Astrocyte of the cerebellum (primary cell): ENCODE results near the gene RECK.

Source experiments
- DNase-seq: peaks from one replicate; pipeline ENCODE4 v3.0.0-alpha.2; 2011; ENCODE audit warnings: low read depth
- H3K4me3 ChIP-seq: 2 replicates; pipeline ENCODE4 v1.5.1; 2011; ENCODE audit warnings: mild to moderate bottlenecking, low read depth, low read length, moderate library complexity
- in situ Hi-C: cut with HindIII; loops from 2 replicates; pipeline ENCODE4 v1.10.0; 2017; ENCODE audit warnings: low sequenced_read_pairs
- TF ChIP-seq, protein P1 (sequence below): IDR thresholded peaks from 2 replicates; pipeline ENCODE4 v1.5.1; 2012; ENCODE audit warnings: low read length, low read depth, moderate library complexity, mild to moderate bottlenecking; ENCODE audit errors: missing control alignments

Gene RECK

DNA sequence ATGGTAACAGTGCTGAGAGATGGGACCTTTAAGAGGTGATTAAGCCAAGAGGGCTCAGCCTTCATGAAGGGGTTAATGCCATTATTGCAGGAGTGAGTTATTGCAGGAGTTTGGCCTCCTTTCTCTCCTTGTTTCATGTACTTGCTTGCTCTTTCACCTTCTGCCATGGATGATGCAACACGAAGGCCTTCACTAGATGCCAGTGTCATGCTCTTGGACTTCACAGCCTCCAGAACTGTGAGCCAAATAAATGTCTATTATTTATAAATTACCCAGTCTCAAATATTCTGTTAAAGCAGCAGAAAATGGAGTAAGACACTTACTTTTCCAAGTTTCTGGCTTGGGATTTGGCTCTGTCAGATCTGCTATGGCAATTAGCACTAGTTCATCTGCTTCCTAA lies 38.4 kb upstream of the RECK start:
- DNase-seq: no peak
- H3K4me3 ChIP-seq: no peak overlapping the region
- TF ChIP-seq, protein P1, sequence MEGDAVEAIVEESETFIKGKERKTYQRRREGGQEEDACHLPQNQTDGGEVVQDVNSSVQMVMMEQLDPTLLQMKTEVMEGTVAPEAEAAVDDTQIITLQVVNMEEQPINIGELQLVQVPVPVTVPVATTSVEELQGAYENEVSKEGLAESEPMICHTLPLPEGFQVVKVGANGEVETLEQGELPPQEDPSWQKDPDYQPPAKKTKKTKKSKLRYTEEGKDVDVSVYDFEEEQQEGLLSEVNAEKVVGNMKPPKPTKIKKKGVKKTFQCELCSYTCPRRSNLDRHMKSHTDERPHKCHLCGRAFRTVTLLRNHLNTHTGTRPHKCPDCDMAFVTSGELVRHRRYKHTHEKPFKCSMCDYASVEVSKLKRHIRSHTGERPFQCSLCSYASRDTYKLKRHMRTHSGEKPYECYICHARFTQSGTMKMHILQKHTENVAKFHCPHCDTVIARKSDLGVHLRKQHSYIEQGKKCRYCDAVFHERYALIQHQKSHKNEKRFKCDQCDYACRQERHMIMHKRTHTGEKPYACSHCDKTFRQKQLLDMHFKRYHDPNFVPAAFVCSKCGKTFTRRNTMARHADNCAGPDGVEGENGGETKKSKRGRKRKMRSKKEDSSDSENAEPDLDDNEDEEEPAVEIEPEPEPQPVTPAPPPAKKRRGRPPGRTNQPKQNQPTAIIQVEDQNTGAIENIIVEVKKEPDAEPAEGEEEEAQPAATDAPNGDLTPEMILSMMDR: no peak
- in situ Hi-C loops: no loop called here

GRCh38 chr9:36005891-36006290 lies 30.8 kb upstream of the RECK start:
- TF ChIP-seq, protein P1: no peak
- DNase-seq: no peak
- in situ Hi-C loops: no loop called here
- H3K4me3 ChIP-seq: no peak overlapping the region

DNA sequence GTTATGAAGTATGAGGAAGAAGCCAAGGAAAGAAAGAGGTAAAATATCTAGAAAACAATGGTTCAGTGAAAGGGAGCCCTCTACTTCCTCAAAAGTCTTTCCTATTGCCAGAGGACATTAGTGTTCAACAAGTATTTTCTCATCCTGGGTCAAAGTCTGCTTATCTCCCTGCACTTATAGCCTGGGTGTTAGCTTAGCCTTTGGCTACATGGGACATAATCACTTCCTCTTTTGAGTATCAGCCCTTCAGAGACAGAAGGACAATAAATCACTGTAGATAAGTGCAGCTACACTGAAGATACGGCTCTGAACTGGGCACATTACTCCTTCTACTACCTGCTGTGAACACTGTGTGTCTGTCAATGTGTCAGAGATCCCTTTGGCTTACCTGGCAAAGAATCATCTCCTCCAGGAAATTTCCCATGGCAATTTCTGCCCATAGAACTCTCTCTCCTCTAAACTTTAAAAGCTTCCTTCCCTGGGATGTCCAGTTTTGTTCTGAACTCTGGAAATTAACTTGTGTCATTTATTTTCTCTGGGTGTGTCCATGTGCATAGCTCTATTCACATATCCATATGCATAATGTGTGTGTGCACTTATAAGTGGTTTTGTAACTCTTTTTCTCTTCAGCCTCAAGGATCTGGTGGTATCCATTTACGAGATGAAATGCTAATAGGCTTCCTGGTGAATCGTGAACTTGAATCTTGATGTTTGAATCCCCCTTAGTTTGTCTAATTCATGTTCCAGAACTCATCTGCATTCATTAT lies 30.0 kb upstream of the RECK start:
- TF ChIP-seq, protein P1: no peak
- no peak overlapping the region for H3K4me3 ChIP-seq
- no peak for DNase-seq
- in situ Hi-C loops: no loop called here

DNA sequence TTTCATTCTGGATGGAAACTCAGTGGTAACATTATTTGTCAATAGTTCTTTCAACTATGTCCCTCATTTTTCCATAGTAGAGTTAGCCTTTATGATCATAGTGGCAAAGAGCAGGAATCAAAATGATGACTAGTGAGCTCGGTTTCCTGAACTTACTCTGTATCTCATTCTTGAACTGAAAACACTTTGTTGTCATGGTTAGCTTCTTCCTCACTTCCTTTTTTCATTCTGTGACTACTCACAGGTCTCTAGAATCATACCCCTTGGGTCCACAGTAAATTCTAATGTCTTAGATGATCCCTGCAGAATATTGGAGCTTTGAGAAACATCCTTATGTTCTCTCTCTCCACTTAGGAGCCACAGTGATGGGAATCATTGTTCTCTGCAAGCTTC lies 29.4 kb upstream of the RECK start:
- DNase-seq: no peak
- H3K4me3 ChIP-seq: no peak overlapping the region
- in situ Hi-C loops: no loop called here
- TF ChIP-seq, protein P1: no peak

- H3K4me3 ChIP-seq: no peak overlapping the region
- in situ Hi-C loops: no loop called here
- TF ChIP-seq, protein P1: no peak
- DNase-seq: no peak
Measured at GRCh38 chr9:36007852-36008251, 28.9 kb upstream of the RECK start.

DNA sequence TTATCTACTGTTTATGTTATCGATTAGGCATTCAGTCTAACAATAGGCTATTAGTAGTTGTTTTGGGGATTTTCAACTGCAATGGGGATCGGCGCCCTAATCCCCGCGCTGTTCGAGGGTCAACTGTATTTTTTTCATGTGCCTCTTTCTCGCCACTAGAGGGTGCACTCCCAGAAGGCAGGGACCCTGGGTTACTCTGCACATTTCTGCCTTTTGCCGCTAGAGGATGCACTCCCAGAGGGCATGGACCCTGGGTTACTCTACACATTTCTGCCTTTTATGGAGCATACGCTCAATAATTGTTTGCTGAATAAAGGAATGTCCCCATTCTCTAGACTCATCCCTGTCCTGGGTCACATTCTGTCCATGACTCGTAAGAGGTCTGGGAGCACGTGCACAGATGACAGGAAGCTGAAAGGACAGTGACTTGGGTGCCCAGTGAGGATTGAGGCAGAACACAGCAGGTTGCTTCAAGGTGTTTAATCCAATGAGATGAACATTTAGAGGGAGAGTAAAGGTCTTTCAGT lies 27.9 kb upstream of the RECK start:
- TF ChIP-seq, protein P1: peak; percentile 99
- no peak overlapping the region for H3K4me3 ChIP-seq
- DNase-seq: peak; percentile 24
- in situ Hi-C loops: no loop called here
